Progenitor cell of endocrine pancreas (in vitro differentiated cells): ENCODE results near the gene SDF4. TPM values are rescaled to one million over a fixed set of nuclear protein-coding genes. Genes with fewer than 3 reads are reported as not detected.

Source experiments
- DNase-seq: peaks from one replicate; pipeline ENCODE4 v3.0.0; 2021; ENCODE audit warnings: low spot score; ENCODE audit not compliant: unreplicated experiment
- H3K27ac Mint-ChIP-seq: 2 replicates; pipeline ENCODE4 v1.8.0; 2021; ENCODE audit warnings: mild to moderate bottlenecking, moderate library complexity, mixed read lengths
- H3K27me3 Mint-ChIP-seq: 2 replicates; pipeline ENCODE4 v1.8.0; 2021; ENCODE audit warnings: mixed read lengths
- H3K36me3 Mint-ChIP-seq: 2 replicates; pipeline ENCODE4 v1.8.0; 2022; ENCODE audit warnings: mixed read lengths; ENCODE audit not compliant: insufficient read depth
- H3K4me1 Mint-ChIP-seq: 2 replicates; pipeline ENCODE4 v1.8.0; 2021; ENCODE audit warnings: low read depth, mixed read lengths
- H3K4me3 Mint-ChIP-seq: 2 replicates; pipeline ENCODE4 v1.8.0; 2021; ENCODE audit warnings: low read depth, mild to moderate bottlenecking, moderate library complexity, mixed read lengths
- H3K9me3 Mint-ChIP-seq: 2 replicates; pipeline ENCODE4 v1.8.0; 2021; ENCODE audit warnings: low read depth, mixed read lengths
- total RNA-seq: library from RNA; stranded (reverse); gene quantifications from 2 replicates; pipeline ENCODE4 v1.2.1, GENCODE V29; 2021
- TF ChIP-seq, protein P1 (sequence below): fragments of 200-600 bp; sonication (generic); IDR thresholded peaks from one replicate; pipeline ENCODE4 v1.5.0; 2021; ENCODE audit warnings: antibody characterized with exemption, mild to moderate bottlenecking; ENCODE audit not compliant: unreplicated experiment

The SDF4 gene
- total RNA-seq, 1 donor from 2014 or later = 107 TPM

DNA sequence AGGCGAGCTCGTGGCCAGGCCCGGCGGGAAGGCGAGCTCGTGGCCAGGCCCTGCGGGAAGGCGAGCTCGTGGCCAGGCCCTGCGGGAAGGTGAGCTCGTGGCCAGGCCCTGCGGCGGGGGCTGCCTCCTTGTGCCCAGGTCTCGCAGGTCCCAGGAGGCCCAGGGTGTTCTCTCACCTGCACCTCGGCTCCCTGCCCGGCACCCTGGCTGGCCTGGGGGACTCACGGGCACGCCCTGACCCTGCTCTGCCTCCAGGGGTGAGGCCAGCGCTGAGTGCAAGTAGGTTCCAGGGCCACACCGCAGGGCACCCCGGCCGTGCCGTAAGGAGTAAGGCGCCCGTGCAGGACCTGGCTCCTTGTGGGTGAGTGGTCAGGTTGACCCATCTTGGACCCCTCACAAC is 4.4 kb downstream of the SDF4 start:
- H3K4me1 Mint-ChIP-seq = peaks cover 7% of the 10 kb centered on the region
- no peaks in the 10 kb centered on the region for H3K9me3 Mint-ChIP-seq
- H3K27ac Mint-ChIP-seq = no peak overlapping the region
- peaks cover 11% of the 10 kb centered on the region for H3K36me3 Mint-ChIP-seq
- no peak for DNase-seq
- TF ChIP-seq, protein P1, sequence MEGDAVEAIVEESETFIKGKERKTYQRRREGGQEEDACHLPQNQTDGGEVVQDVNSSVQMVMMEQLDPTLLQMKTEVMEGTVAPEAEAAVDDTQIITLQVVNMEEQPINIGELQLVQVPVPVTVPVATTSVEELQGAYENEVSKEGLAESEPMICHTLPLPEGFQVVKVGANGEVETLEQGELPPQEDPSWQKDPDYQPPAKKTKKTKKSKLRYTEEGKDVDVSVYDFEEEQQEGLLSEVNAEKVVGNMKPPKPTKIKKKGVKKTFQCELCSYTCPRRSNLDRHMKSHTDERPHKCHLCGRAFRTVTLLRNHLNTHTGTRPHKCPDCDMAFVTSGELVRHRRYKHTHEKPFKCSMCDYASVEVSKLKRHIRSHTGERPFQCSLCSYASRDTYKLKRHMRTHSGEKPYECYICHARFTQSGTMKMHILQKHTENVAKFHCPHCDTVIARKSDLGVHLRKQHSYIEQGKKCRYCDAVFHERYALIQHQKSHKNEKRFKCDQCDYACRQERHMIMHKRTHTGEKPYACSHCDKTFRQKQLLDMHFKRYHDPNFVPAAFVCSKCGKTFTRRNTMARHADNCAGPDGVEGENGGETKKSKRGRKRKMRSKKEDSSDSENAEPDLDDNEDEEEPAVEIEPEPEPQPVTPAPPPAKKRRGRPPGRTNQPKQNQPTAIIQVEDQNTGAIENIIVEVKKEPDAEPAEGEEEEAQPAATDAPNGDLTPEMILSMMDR = no peak
- H3K27me3 Mint-ChIP-seq = no peaks in the 10 kb centered on the region
- H3K4me3 Mint-ChIP-seq = no peak overlapping the region

DNA sequence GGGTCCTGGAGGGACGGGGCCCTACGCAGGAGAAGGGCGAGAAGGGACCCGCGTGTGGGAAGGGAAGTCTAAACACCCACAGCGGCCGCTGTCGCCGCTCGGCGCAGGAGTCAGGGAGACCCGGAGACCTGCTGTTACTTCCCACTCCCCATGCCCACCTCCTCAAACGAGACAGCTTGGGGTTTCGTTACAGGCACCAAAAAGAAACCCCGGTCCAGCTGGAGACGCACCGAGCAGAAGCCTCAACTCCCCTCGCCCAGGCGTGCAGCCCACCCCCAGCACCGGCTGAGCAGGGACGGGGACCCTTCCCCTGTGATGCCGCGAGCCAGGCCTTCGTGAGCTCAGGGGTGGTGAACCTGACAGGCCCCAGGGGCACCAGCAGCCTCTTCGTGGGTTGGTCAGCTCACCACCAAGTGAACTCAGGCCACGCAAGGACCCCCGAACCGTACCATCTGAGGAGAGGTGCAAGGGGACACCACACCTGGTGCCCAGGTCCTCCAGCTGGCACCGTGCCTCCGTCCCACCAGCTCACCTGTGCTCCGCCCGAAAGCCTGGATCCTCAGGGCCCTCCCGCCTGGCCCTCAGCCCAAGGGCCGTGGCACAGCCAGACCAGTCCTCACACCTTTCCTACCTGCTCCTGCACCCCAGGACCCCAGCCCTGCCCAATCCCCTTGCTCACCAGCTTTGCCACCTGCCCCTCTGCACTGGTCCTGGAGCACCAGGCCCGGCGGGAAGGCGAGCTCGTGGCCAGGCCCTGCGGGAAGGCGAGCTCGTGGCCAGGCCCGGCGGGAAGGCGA is 5.0 kb downstream of the SDF4 start:
- no peak overlapping the region for H3K27ac Mint-ChIP-seq
- H3K36me3 Mint-ChIP-seq = peaks cover 11% of the 10 kb centered on the region
- no peaks in the 10 kb centered on the region for H3K27me3 Mint-ChIP-seq
- H3K4me1 Mint-ChIP-seq = peaks cover 7% of the 10 kb centered on the region
- no peak overlapping the region for H3K4me3 Mint-ChIP-seq
- no peaks in the 10 kb centered on the region for H3K9me3 Mint-ChIP-seq
- TF ChIP-seq, protein P1 = no peak
- no peak for DNase-seq

DNA sequence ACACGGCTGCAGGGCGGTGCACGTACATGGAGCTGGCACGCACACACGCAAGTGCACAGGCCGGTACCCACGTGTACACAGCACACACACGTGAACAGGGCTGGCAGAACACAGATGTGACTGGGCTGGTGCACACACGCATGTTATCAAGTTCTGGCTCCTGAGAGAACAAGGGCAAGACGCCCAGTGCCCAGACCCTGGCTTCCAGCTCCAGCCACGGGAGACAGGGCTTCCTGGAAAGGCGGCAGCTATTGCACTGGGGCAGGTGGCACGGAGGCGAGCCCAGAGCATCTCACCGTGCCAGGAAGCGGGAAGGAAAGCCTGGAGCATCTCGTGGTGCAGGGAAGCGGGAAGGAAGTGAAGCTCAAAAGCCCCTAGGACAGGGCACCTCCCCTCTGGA is 5.9 kb downstream of the SDF4 start:
- no peak overlapping the region for H3K4me3 Mint-ChIP-seq
- H3K4me1 Mint-ChIP-seq = peaks cover 6% of the 10 kb centered on the region
- H3K27me3 Mint-ChIP-seq = no peaks in the 10 kb centered on the region
- H3K9me3 Mint-ChIP-seq = no peaks in the 10 kb centered on the region
- TF ChIP-seq, protein P1 = no peak
- H3K36me3 Mint-ChIP-seq = peaks cover 13% of the 10 kb centered on the region
- no peak overlapping the region for H3K27ac Mint-ChIP-seq
- DNase-seq = no peak

DNA sequence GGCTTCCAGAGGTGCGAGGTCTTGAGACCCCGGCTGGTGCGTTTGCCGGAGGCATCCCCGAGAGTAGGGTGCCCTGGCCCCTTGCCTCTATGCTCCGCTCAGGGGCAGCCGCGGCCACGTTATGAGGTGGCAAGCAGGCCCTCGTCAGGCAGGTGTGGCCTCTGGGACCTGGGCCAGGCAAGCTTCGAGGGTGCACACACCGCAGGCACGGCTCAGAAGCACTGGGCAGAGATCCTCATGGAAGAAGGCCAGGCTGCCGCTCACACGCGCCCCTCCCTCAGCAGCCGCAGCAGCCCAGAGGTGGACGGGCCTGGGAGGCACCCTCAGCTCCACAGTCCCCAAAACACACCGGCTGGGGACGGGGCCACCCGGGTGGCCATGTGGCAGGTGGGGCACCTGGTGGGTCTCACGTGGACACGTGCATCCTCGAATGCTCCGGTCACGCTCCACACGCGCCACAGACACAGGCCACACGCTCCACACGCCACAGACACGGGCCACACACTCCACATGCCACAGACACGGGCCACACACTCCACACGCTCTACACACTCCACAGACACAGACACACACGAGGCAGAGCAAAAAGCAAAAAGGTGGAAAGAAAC is 6.5 kb downstream of the SDF4 start:
- H3K27me3 Mint-ChIP-seq = no peaks in the 10 kb centered on the region
- TF ChIP-seq, protein P1 = no peak
- DNase-seq = no peak
- no peaks in the 10 kb centered on the region for H3K9me3 Mint-ChIP-seq
- no peak overlapping the region for H3K27ac Mint-ChIP-seq
- no peak overlapping the region for H3K4me3 Mint-ChIP-seq
- peaks cover 1% of the 10 kb centered on the region for H3K4me1 Mint-ChIP-seq
- H3K36me3 Mint-ChIP-seq = peaks cover 17% of the 10 kb centered on the region

DNA sequence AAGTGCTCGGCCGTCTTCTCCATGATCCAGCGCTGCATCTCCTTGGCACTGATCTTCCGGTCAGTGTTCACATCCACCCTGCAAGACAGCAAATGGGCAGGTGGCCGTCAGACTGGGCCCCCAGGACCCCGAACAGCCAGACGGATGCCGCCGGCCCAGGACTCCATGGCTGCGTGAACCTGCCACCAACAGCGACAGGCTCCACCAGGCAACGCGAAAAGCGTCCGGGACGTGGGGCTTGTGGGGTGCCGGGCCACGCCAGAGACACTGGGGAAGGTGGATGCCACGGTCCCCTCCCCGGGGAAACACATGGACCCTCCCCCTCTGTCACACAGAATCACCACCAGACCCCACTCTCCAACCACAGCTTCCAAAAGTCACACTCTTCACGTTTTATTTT is 7.9 kb downstream of the SDF4 start:
- H3K4me3 Mint-ChIP-seq = no peak overlapping the region
- no peak for DNase-seq
- H3K27ac Mint-ChIP-seq = no peak overlapping the region
- H3K36me3 Mint-ChIP-seq = peaks cover 16% of the 10 kb centered on the region
- no peaks in the 10 kb centered on the region for H3K9me3 Mint-ChIP-seq
- no peaks in the 10 kb centered on the region for H3K27me3 Mint-ChIP-seq
- TF ChIP-seq, protein P1 = no peak
- H3K4me1 Mint-ChIP-seq = no peaks in the 10 kb centered on the region
